Ramos (cell line): Measurements from ENCODE around the gene LRRC71.

Experiments used
- in situ Hi-C: fragments of 300-500 bp; cut with MboI; formaldehyde crosslinking; loops from one replicate; pipeline ENCODE4 v1.14.3; 2022; ENCODE audit warnings: low sequenced_read_pairs; ENCODE audit not compliant: unreplicated experiment

The LRRC71 gene

DNA sequence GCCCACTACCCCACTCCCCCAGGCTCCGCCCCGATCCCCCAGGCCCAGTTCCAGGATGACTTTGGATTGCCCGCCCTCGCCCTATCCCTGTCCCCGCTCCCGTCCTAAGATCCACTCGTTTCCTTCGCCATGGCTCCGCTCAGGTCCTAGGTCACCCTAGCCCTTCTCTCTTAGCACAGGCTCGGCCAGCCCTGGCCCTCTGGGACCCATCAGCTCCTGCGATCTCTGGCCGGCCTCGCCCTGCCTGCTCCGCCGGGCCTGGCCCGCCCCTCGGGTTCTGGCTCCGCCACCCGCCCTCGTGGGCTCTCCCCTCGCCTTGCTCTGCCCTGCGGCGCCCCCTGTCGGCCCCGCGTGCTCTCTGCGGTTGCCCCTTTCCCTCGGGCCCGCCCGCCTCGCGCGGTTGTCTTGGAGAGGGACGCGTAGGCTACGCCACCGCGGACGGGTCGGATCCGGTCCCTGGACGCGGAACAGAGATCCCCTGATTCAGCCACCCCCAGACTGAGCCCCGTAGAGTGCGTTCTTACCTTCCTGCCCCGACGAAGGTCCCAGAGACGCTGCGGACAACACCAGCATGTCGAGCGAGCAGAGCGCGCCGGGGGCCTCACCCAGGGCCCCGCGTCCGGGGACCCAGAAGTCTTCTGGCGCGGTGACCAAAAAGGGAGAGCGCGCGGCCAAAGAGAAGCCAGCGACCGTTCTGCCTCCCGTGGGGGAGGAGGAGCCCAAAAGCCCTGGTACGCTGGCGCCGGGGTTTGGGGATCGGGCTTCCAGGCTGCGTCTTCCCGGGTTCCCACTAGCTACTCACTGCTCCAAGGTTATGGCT, at the start of gene LRRC71:
LRRC71 (plus strand) TSS at position 400 of the 820 bp plus-strand sequence; CDS start at position 572, 172 bp downstream.
- in situ Hi-C loops: no loop called here

DNA sequence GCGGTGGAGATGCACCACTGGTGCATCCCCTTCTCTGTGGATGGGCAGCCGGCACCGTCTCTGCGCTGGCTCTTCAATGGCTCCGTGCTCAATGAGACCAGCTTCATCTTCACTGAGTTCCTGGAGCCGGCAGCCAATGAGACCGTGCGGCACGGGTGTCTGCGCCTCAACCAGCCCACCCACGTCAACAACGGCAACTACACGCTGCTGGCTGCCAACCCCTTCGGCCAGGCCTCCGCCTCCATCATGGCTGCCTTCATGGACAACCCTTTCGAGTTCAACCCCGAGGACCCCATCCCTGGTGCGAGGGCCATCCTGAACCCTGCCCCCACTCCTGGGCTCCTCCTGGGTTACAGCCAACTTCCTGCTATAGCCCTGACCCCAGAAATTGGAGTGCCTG, 46.8 kb upstream of the LRRC71 start:
- in situ Hi-C loops: no loop called here

DNA sequence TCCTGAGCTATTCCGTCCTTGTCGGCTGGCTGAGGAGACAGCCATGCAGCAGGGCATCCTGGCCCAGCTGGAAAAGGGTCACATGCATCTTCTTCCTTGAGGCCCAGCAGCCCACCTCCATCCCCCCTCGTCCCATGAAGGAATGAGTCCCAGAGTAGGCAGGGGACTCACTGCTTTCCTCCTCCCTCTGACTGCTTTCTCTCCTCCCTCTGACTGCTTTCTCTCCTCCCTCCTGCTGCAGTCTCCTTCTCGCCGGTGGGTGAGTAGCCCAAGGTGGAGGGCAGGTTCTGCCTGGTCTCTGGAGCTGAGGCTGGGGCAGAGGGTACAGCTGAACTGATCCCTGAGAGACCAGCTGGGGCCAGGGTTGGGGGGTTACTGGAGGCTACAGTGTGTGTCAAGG, 46.3 kb upstream of the LRRC71 start:
- in situ Hi-C loops: no loop called here

DNA sequence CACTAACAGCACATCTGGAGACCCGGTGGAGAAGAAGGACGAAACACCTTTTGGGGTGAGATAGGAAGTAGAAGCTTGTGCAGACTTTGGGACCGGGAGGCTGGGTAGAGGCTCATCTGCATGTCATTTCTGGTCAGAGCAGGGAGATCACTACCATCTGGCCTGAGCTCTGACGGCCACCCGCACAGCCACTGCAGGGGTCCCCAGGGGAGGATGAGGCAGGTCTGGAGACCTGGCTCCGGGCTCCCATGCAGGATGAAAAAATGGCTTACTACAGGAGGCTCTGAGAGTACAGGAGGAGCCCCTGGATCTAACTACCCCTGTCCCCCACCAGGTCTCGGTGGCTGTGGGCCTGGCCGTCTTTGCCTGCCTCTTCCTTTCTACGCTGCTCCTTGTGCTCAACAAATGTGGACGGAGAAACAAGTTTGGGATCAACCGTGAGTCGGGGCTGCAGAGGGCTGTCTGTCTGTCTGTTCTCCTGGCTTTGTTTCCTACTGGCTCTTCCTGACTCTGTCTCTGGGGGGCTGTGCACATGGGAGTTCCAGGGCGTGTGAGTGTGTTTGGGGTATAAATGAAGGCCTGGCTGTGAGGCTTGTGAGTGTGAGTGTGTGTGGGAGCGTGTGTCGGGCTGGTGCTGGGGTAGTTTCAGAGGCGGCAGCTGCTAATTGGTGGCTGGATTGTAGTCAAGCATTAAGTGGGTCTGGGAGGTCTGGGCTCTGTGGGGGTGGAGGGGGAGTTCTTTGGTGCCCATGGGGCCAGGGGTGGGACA, 45.7 kb upstream of the LRRC71 start:
- in situ Hi-C loops: no loop called here

DNA sequence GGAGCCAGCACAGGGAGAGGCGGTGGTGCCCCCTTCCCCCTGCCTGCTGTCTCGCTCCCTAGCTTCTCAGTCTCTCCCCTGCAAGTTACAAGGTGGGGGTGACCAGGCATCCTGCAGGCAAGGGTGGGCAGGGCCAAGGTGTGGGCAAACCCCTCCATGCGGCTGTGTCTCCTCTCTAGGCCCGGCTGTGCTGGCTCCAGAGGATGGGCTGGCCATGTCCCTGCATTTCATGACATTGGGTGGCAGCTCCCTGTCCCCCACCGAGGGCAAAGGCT, 45.2 kb upstream of the LRRC71 start:
- in situ Hi-C loops: no loop called here

DNA sequence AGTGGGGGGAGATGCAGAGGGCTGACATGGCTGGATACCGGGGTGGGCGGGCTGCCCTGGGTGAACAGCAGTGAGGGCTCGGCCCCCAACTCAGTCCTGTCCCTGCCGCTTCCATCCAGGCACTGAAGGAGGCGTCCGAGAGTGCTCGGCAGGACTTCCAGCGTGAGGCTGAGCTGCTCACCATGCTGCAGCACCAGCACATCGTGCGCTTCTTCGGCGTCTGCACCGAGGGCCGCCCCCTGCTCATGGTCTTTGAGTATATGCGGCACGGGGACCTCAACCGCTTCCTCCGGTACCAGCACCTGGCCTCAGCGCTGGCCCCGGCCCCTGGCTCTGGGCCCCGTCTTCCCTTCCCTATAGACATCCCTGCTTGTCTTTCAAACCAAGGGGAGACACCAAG, 44.2 kb upstream of the LRRC71 start:
- in situ Hi-C loops: no loop called here

DNA sequence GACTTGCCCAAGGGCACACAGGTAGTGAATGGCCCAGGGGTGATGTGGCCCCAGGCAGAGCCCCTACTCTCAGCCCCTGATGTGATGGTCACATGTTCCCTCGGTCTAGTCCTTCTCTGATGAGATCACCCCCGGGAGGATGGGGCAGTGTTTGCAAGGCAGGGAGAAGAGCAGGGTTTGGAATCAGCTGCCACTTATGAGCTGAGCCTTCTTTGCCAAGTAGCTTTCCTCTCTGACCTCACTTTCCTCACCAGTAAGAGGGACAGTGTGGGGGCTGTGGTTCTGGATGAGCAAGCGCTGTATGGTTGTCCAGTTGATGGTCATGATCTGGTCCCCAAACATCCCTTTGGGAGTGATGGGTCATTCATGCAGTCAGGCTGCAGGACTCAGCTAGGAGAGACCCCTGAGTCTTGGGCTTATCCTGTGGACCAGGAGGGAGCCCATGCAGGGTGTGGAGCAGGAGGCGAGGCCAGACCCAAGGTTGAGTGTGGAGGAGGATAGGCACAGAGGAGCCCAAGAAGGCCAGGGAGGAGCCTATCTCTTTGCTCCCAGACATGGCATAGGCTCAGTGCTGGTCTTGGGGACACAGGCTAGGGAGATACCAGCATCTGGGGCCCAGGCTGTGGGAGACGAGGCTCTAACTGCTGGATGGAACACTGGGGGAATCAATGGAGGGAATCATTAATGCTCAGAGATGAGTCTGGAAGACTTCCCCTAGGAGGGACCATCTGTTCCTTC, 42.8 kb upstream of the LRRC71 start:
- in situ Hi-C loops: no loop called here

DNA sequence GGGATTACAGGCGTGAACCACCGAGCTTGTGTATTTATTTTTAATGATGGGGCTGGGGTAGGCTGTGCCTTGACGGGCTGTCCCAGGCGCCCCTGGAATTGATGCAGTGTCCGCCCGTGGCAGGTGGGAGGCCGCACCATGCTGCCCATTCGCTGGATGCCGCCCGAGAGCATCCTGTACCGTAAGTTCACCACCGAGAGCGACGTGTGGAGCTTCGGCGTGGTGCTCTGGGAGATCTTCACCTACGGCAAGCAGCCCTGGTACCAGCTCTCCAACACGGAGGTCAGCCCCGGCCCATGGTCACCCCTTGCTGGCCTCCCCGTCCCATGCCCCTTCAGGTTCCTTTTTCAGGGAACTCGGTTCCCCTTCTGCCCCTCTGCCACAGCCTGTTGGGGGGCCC, 40.6 kb upstream of the LRRC71 start:
- in situ Hi-C loops: no loop called here

DNA sequence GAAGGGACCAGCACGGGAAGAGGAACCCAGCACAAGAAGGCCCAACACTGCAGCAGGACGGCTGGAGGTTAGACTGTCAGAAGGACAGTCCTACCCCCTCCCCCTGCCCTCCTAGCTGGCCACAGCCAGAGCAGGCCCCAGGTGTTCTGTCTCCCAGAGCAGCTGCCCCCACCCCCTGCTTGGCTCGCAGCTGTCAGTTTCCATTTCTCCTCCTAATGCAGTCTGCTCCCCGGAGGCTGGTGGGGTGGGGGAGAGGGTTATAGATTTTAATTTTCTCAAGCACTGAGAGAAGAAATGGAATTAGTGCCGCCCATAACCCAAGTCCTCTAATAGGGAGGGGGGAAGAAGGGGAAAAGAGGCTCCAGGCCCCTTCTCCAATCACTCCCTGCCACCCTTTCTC, 40.0 kb upstream of the LRRC71 start:
- in situ Hi-C loops: no loop called here

DNA sequence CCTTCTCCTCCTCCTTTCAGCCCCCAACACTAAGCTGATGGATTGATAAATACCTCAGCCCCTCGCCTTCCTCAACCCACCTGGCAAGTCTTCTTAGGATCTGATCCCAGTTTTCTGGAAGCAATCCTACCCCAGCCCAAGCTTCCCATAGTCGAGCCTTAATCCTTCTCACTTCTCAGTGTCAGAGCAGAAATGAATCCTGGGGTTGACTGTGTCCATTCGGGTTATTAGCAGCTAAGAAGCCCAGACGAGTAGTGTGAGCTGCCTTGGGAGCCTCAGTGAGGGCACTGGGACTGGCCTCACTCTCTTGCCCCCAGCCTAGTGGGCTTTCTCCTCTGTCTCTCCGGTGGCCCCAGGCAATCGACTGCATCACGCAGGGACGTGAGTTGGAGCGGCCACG, 39.3 kb upstream of the LRRC71 start:
- in situ Hi-C loops: no loop called here

DNA sequence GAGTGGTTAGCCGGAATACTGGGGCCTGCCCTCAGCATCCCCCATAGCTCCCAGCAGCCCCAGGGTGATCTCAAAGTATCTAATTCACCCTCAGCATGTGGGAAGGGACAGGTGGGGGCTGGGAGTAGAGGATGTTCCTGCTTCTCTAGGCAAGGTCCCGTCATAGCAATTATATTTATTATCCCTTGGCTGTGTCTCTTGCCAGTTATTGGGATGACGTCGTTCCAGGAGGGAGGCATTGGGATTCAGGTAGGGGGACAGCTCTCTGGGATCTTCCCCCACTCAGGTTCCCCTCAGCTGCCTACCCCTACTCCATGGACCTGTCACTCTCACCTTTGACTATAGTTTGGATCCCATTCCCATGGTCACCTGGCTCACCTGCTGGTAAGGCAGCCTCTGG, 38.8 kb upstream of the LRRC71 start:
- in situ Hi-C loops: no loop called here

DNA sequence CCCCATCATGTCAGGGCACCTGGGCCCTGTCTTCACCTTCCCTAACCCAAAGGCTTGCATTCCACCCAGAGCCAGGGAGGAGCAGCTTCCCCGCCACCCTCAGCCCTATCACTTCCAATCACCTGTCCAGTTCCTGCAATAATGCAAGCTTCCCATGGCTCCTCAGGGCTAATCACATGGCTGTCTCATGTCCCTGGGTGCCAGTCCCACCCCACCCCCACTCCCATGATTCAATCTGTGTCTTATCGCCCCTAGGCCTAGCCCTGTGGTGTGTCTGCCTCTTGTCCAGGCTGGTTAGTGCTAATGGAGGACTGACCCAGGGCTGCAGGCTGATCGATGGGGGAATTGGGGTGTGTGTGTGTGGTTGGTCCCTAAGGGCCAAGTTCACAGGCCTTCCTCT, 37.9 kb upstream of the LRRC71 start:
- in situ Hi-C loops: no loop called here

DNA sequence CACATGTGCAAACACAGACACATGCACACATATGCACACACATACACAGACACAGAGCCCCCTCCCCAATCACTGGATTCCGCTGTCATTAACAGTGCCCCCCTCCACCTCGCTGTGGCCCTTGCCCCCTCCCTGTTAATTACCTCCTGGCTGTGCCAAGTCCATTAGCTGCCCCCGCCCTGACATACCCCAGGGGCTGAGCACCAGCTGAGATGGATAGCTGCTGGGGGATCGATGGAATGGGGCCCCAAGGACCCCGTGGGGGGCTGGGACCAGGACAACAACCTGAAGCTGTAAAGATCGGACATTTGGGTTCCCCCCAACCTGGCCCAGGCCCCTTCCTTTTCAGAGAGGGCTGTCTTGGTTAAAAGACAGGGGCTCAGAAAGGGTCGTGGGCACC, 36.5 kb upstream of the LRRC71 start:
- in situ Hi-C loops: no loop called here

DNA sequence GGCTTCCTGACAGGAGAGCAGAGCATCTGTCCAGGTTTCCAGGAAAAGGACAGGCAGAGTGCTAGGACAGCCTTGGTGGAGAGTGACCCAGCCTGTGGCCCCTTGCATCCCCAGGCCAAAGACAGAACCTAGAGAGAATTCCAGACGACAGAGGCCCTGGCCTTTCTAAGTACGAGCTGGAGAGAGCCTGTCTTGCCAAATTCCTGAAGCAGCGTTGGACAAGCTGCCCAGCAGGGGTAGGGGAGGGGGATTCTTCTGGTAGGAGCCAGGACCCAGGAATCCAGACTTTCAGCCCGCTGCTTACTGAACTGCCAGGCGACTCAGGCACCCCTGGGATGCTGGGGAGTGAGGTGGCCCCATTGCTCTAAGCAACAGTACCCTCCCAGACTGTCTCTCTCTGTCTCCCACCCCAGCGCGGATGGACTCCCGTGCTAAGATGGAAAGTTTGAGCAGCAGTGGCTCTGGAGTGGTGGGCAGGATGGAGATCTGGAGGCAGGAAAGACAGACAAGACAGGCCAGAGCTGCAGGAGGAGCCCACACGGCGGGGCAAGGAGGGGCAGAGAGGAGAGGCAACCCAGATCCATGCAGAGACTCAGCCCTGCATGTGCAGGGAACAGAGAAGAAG, 35.8 kb upstream of the LRRC71 start:
- in situ Hi-C loops: no loop called here

DNA sequence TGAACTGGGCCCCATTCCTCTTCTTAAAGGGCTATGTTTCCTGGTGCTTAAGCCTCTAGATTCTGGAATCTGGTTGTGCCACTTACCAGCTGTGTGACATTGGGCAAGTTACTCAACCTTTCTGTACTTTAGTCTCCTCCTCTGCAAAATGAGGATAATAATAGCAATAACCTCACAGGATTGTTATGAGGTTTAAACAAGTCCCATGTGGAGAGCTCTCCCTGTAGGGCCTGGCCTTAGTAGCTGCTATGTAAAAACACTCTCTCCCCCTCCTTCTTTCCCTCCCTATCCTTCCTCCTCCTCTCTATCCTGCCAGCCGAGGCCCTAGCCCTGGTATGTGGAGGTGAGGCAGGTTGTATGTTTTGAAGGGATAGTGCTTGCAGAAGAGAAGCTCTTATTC, 35.1 kb upstream of the LRRC71 start:
- in situ Hi-C loops: no loop called here

DNA sequence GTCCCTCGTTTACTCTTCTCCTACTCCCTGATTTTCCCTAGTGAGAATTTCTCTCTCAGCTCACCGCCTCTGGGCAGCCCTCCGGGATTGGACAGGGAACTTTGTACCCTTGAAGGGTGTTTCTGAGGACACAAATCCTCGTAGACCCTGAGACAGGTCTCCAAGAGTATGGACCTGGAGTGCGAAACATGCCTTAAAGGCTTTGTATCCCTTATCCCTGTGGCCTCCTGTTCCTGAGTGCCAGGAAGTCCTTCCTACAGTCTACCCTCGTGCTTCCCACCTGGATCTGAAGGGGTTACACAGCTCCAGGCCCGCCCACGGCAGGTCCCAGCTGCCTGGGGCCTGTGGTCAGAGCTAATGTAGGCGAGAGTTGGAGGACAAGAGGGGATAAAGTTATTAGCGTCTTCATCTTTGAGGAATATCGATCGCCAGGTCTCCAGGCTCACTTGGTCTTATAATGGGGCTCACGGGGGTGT, 34.5 kb upstream of the LRRC71 start:
- in situ Hi-C loops: no loop called here

DNA sequence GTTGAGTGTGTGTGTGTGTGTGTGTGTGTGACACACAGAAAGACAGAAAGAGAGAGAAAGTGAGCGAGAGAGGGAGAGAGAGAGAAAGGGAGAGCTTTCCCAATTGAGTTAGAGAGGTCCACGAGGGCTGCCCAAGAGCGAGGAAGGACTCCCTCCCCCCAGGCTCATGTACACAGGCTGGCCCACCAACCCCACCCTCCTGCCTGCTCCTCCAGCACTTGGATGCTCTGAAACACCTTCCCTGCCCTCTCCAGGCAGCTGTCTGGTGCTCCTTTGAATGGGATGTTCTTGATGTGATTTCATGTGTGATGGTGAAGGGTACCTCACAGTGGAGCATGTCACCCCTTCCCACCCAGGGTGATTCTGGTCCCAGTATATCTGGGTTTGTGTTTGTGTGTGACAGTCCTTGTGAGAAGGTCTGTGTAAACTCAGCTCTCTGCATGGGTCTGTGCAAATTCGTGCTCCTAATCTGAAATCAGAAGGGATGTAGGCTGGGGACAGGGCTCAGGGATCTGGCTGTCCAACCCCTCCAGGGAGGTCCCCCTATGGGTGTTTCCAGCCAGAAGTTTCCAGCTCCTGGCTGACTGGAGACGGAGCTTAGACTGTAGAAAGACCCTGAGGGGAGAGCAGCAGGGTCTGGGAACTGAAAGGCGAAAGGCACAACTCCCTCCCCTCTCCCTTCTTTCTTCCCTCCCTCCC, 33.7 kb upstream of the LRRC71 start:
- in situ Hi-C loops: no loop called here

DNA sequence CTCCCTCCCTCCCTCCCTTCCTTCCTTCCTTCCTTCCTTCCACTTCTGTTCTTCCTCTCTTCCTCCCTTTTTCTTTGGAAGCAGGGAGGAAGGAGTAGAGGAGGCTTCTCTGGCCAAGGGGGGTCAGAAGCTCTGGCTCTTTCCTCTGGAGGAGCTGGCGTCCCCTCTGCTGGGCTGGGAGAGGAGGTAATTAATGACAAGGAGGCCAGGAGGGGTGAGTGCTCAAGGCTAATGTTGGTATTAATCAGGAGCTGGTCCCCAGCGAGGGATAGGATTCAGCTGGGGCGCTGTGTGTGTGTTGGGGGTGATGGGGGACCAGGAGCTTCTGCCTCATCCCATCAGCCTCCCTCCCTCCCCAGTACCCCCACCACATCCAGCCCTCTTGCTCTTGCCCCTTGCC, 33.1 kb upstream of the LRRC71 start:
- in situ Hi-C loops: no loop called here

DNA sequence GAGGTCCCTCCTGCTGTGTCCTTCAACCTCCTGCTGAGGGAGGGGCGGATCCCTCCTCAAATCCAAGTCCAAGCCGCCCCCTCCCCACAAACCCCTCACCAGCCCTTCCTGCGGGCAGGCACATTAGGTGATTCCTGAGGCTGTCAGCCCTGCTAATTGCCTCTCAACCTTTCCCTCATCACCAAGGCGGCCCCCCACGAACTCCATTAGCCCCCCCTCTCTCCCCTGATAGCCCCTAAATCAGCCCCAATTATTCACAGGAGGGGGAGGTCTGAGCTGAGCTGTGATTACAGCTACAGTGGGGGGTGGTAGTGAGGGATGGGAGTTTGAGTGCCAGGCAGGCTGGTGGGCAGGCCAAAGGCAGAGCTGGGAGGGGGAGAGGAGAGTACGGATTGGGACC, 32.7 kb upstream of the LRRC71 start:
- in situ Hi-C loops: no loop called here
